ENCODE results near the gene SOCS1. TPM values are rescaled to one million over a fixed set of nuclear protein-coding genes. Genes with fewer than 3 reads are reported as not detected.

The SOCS1 gene
- total and polyA plus RNA-seq, 4 donors: 1.8 to 10.9 (median 2.3) TPM

GRCh38 chr16:11210260-11210659 is 45.7 kb downstream of the SOCS1 start:
- Histone ChIP-seq H3K9me3 (ENCODE audit: control insufficient read depth in 4 of 4, low read length in 3 of 4) (peaks cover 0 to 6% (median 4%) of the 10 kb centered on the region in 4 donors), H3K27me3 (ENCODE audit: control insufficient read depth in 4 of 4, insufficient read depth in 4 of 4, low read length in 3 of 4) (no peaks in the 10 kb centered on the region), H3K36me3 (ENCODE audit: control insufficient read depth in 4 of 4, insufficient read depth in 3 of 4, low read depth in 1 of 4, low read length in 3 of 4) (no peaks in the 10 kb centered on the region), H3K4me3 (ENCODE audit: low read depth in 1 of 3, low read length in 3 of 3) (no peak overlapping the region), H3K4me1 (ENCODE audit: control insufficient read depth in 4 of 4, insufficient read depth in 4 of 4, low read length in 3 of 4) (peaks cover 0 to 10% (median 8%) of the 10 kb centered on the region in 4 donors), H3K27ac (ENCODE audit: low read depth in 1 of 2, low read length in 2 of 2) (no peak overlapping the region), H3K9ac (ENCODE audit: low read depth in 1 of 2, low read length in 2 of 2) (no peak overlapping the region)
- WGBS: 86% methylated on average over 11 of the region's 11 CpGs
- no peak for DNase-seq (ENCODE audit: low spot score)
- TF ChIP-seq YY1 (IDR thresholded peaks at IDR 0.05): no peak
- TF ChIP-seq, protein P1, sequence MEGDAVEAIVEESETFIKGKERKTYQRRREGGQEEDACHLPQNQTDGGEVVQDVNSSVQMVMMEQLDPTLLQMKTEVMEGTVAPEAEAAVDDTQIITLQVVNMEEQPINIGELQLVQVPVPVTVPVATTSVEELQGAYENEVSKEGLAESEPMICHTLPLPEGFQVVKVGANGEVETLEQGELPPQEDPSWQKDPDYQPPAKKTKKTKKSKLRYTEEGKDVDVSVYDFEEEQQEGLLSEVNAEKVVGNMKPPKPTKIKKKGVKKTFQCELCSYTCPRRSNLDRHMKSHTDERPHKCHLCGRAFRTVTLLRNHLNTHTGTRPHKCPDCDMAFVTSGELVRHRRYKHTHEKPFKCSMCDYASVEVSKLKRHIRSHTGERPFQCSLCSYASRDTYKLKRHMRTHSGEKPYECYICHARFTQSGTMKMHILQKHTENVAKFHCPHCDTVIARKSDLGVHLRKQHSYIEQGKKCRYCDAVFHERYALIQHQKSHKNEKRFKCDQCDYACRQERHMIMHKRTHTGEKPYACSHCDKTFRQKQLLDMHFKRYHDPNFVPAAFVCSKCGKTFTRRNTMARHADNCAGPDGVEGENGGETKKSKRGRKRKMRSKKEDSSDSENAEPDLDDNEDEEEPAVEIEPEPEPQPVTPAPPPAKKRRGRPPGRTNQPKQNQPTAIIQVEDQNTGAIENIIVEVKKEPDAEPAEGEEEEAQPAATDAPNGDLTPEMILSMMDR (IDR thresholded peaks at IDR 0.05; ENCODE audit: low read depth, low read length, missing input control): no peak

- Histone ChIP-seq H3K36me3 (ENCODE audit: control insufficient read depth in 4 of 4, insufficient read depth in 3 of 4, low read depth in 1 of 4, low read length in 3 of 4) (no peaks in the 10 kb centered on the region), H3K4me1 (ENCODE audit: control insufficient read depth in 4 of 4, insufficient read depth in 4 of 4, low read length in 3 of 4) (peaks cover 0 to 14% (median 13%) of the 10 kb centered on the region in 4 donors), H3K27me3 (ENCODE audit: control insufficient read depth in 4 of 4, insufficient read depth in 4 of 4, low read length in 3 of 4) (no peaks in the 10 kb centered on the region), H3K9ac (ENCODE audit: low read depth in 1 of 2, low read length in 2 of 2) (no peak overlapping the region), H3K4me3 (ENCODE audit: low read depth in 1 of 3, low read length in 3 of 3) (no peak overlapping the region), H3K9me3 (ENCODE audit: control insufficient read depth in 4 of 4, low read length in 3 of 4) (peaks cover 0 to 6% (median 4%) of the 10 kb centered on the region in 4 donors), H3K27ac (ENCODE audit: low read depth in 1 of 2, low read length in 2 of 2) (no peak overlapping the region)
- TF ChIP-seq TAF1 (conservative IDR thresholded peaks at IDR 0.05): no peak
- TF ChIP-seq, protein P2, sequence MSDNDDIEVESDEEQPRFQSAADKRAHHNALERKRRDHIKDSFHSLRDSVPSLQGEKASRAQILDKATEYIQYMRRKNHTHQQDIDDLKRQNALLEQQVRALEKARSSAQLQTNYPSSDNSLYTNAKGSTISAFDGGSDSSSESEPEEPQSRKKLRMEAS (IDR thresholded peaks at IDR 0.05): no peak
- WGBS: 85% methylated on average over 9 of the region's 9 CpGs
- DNase-seq (ENCODE audit: low spot score): no peak
Measured at GRCh38 chr16:11208916-11209665, 46.9 kb downstream of the SOCS1 start.

GRCh38 chr16:11207646-11208045 is 48.4 kb downstream of the SOCS1 start:
- no peak for DNase-seq (ENCODE audit: low spot score)
- 84% methylated on average over 3 of the region's 3 CpGs for WGBS
- H3K27ac ChIP-seq (ENCODE audit: low read depth in 1 of 2, low read length in 2 of 2): no peak overlapping the region

More at GRCh38 chr16:11207646-11208045, 48.4 kb downstream of the SOCS1 start:
- H3K27me3 ChIP-seq (ENCODE audit: control insufficient read depth in 4 of 4, insufficient read depth in 4 of 4, low read length in 3 of 4): no peaks in the 10 kb centered on the region
- H3K4me1 ChIP-seq (ENCODE audit: control insufficient read depth in 4 of 4, insufficient read depth in 4 of 4, low read length in 3 of 4): peaks cover 0 to 15% (median 14%) of the 10 kb centered on the region in 4 donors
- H3K36me3 ChIP-seq (ENCODE audit: control insufficient read depth in 4 of 4, insufficient read depth in 3 of 4, low read depth in 1 of 4, low read length in 3 of 4): no peaks in the 10 kb centered on the region
- no peak overlapping the region for H3K4me3 ChIP-seq (ENCODE audit: low read depth in 1 of 3, low read length in 3 of 3)
- H3K9ac ChIP-seq (ENCODE audit: low read depth in 1 of 2, low read length in 2 of 2): no peak overlapping the region
- no peak for TF ChIP-seq YY1 (IDR thresholded peaks at IDR 0.05)
- TF ChIP-seq FOXA1 (IDR thresholded peaks at IDR 0.05): no peak
- TF ChIP-seq ZBTB33 (IDR thresholded peaks at IDR 0.05): no peak
- TF ChIP-seq EGR1 (IDR thresholded peaks at IDR 0.05; ENCODE audit: low read depth in 2 of 2): no peak
- TF ChIP-seq, protein P1 (IDR thresholded peaks at IDR 0.05; ENCODE audit: low read depth, low read length, missing input control): no peak
- TF ChIP-seq TAF1 (conservative IDR thresholded peaks at IDR 0.05): no peak
- TF ChIP-seq HNF4G (IDR thresholded peaks at IDR 0.05): no peak
- no peak for TF ChIP-seq SP1 (IDR thresholded peaks at IDR 0.05)
- TF ChIP-seq, protein P3, sequence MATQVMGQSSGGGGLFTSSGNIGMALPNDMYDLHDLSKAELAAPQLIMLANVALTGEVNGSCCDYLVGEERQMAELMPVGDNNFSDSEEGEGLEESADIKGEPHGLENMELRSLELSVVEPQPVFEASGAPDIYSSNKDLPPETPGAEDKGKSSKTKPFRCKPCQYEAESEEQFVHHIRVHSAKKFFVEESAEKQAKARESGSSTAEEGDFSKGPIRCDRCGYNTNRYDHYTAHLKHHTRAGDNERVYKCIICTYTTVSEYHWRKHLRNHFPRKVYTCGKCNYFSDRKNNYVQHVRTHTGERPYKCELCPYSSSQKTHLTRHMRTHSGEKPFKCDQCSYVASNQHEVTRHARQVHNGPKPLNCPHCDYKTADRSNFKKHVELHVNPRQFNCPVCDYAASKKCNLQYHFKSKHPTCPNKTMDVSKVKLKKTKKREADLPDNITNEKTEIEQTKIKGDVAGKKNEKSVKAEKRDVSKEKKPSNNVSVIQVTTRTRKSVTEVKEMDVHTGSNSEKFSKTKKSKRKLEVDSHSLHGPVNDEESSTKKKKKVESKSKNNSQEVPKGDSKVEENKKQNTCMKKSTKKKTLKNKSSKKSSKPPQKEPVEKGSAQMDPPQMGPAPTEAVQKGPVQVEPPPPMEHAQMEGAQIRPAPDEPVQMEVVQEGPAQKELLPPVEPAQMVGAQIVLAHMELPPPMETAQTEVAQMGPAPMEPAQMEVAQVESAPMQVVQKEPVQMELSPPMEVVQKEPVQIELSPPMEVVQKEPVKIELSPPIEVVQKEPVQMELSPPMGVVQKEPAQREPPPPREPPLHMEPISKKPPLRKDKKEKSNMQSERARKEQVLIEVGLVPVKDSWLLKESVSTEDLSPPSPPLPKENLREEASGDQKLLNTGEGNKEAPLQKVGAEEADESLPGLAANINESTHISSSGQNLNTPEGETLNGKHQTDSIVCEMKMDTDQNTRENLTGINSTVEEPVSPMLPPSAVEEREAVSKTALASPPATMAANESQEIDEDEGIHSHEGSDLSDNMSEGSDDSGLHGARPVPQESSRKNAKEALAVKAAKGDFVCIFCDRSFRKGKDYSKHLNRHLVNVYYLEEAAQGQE (IDR thresholded peaks at IDR 0.05): no peak
- no peak for TF ChIP-seq RXRA (IDR thresholded peaks at IDR 0.05)
- TF ChIP-seq, protein P4, sequence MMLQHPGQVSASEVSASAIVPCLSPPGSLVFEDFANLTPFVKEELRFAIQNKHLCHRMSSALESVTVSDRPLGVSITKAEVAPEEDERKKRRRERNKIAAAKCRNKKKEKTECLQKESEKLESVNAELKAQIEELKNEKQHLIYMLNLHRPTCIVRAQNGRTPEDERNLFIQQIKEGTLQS (IDR thresholded peaks at IDR 0.05): no peak
- no peak for TF ChIP-seq FOXA2 (IDR thresholded peaks at IDR 0.05)
- no peak for TF ChIP-seq HNF4A (conservative IDR thresholded peaks at IDR 0.05)
- H3K9me3 ChIP-seq (ENCODE audit: control insufficient read depth in 4 of 4, low read length in 3 of 4): peaks cover 0 to 6% (median 4%) of the 10 kb centered on the region in 4 donors

Data from liver (tissue), 9 donors.